Skeletal muscle tissue (tissue), 4 donors: Measurements from ENCODE around the gene HMOX1. TPM values are rescaled to one million over a fixed set of nuclear protein-coding genes. Genes with fewer than 3 reads are reported as not detected.

Source experiments
- H3K27ac ChIP-seq: one replicate; pipeline ENCODE4 v1.7.0; 2013; ENCODE audit warnings: mild to moderate bottlenecking, low read depth, low read length, inconsistent platforms
- H3K27me3 ChIP-seq, 3 donors: one replicate each; pipeline ENCODE4 v1.7.0; 2013; ENCODE audit warnings: low read length in 3 of 3; ENCODE audit not compliant: control insufficient read depth in 3 of 3, insufficient read depth in 3 of 3
- H3K36me3 ChIP-seq, 3 donors: one replicate each; pipeline ENCODE4 v1.7.0; 2013; ENCODE audit warnings: low read length in 3 of 3; ENCODE audit not compliant: control insufficient read depth in 3 of 3, insufficient read depth in 3 of 3
- H3K4me1 ChIP-seq, 3 donors: one replicate each; pipeline ENCODE4 v1.7.0; 2013; ENCODE audit warnings: low read length in 3 of 3, mild to moderate bottlenecking in 3 of 3; ENCODE audit not compliant: control insufficient read depth in 3 of 3, insufficient read depth in 3 of 3
- H3K4me3 ChIP-seq, 3 donors: one replicate each; pipeline ENCODE4 v1.7.0; 2013; ENCODE audit warnings: low read length in 3 of 3
- H3K9ac ChIP-seq, 3 donors: one replicate each; pipeline ENCODE4 v1.7.0; 2013; ENCODE audit warnings: low read length in 3 of 3, mild to moderate bottlenecking in 3 of 3, moderate library complexity in 2 of 3, low read depth in 1 of 3
- H3K9me3 ChIP-seq, 3 donors: one replicate each; pipeline ENCODE4 v1.7.0; 2013; ENCODE audit warnings: low read length in 3 of 3; ENCODE audit not compliant: control insufficient read depth in 3 of 3
- total RNA-seq: library from RNA; depleted of rRNA; stranded (reverse); fragments of >200 nt; gene quantifications from one replicate; pipeline ENCODE4 v1.2.3, GENCODE V29; 2014
- donor health status: Osteomylitis.

The HMOX1 gene
- total RNA-seq, 1 donor from 2014 or later = 14.6 TPM

DNA sequence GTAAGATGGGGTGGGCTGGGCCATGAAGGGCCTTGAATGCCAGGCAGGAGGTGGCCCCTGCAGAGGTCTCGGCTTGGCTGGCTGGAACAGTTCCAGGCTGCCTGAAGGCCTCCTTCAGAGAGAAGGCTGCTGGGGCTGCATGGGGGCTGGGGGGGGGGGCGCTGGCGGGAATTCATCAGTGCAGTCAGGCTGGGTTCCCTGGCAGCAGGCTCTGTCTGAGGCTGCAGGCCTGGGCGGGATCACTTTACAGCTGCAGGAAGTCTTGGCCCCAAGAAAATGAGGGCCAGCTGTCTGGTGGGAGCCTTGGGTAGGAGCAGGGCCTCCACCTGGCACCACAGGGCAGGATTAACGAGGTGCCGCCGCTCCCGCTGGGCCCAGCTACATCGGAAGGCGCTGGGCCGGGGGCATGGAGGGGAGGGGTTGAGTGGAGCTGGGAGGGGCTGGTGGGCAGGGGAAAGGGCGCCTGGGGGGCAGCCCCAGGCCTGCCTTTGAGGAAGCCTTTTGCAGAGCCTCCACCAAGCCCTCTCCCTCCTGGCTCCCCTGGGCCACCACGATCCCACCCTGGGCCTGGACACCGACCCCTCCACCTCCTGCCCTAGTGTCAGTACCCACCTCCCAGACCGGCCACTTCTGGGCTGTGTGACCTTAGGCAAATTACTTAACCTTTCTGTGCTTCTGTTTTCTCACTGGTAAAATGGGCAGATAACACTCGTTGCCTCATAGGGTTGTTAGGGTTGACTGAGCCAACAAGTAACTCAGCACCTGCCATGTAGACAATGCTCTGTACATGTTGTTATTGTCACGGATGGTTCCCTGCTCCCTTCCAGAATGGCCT, 31.0 kb upstream of the HMOX1 start:
- peaks cover 17 to 47% (median 27%) of the 10 kb centered on the region in 3 donors for H3K4me1 ChIP-seq
- H3K27me3 ChIP-seq = no peaks in the 10 kb centered on the region
- H3K4me3 ChIP-seq = peak overlapping the region in 1 of 3 donors; percentile 89

DNA sequence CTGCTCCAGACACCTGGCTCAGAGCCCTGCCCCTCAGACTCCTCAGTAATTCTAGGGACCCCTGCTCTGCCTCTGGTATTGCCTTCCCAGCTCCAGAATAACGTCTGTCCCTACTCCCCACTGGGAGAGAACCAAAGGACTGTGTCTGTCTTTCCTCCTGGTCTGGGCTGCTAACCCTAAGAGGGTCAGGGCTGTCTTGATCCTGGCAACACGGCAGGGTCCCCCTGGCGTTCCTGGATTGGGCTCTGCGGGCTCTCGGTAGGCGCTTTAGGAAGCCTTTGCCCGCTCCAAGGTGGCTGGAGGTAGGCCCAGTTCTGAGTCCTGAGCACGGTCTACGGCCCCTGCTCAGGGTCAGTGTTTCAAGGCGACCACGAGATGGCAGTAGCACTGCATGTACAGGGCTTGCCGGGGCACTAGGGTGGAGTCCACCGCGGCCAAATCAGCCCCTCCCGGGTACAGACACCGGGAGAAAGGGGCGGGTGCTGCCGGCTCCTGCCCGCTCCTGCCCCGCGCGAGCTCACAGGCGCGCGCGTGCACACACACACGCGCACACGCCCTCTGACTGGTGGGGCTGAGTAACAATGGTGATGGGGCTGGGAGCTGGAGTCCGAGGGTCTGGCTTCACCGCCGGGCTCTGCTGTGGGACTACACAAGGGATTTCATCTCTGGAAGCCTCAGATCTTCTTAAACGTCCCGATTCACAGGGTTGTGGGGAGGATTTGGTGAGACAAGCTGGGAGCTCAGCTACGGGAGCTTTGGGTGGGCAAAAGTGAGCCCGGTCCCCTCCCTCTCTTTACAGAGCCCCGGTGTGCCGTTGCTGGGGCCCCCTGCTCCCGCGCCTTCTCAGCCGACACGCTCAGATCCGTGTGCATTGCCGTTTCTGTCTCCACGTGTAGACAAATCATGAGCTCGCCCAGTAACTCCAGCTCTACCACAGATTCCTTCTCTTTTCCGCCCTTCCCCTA, 30.1 kb upstream of the HMOX1 start:
- no peaks in the 10 kb centered on the region for H3K27me3 ChIP-seq
- peak overlapping the region; percentile 76 to 89 (median 79) for H3K4me3 ChIP-seq
- peaks cover 19 to 26% (median 20%) of the 10 kb centered on the region in 3 donors for H3K36me3 ChIP-seq
- peaks cover 19 to 49% (median 27%) of the 10 kb centered on the region in 3 donors for H3K4me1 ChIP-seq
- peak overlapping the region; percentile 73 to 84 (median 79) for H3K9ac ChIP-seq
- no peaks in the 10 kb centered on the region for H3K9me3 ChIP-seq
- peak overlapping the region; percentile 77 for H3K27ac ChIP-seq

More for the DNA sequence above, 31.0 kb upstream of the HMOX1 start:
- peaks cover 27 to 34% (median 29%) of the 10 kb centered on the region in 3 donors for H3K36me3 ChIP-seq
- no peaks in the 10 kb centered on the region for H3K9me3 ChIP-seq
- H3K27ac ChIP-seq = peak overlapping the region; percentile 77
- peak overlapping the region; percentile 9 to 84 (median 63) for H3K9ac ChIP-seq

DNA sequence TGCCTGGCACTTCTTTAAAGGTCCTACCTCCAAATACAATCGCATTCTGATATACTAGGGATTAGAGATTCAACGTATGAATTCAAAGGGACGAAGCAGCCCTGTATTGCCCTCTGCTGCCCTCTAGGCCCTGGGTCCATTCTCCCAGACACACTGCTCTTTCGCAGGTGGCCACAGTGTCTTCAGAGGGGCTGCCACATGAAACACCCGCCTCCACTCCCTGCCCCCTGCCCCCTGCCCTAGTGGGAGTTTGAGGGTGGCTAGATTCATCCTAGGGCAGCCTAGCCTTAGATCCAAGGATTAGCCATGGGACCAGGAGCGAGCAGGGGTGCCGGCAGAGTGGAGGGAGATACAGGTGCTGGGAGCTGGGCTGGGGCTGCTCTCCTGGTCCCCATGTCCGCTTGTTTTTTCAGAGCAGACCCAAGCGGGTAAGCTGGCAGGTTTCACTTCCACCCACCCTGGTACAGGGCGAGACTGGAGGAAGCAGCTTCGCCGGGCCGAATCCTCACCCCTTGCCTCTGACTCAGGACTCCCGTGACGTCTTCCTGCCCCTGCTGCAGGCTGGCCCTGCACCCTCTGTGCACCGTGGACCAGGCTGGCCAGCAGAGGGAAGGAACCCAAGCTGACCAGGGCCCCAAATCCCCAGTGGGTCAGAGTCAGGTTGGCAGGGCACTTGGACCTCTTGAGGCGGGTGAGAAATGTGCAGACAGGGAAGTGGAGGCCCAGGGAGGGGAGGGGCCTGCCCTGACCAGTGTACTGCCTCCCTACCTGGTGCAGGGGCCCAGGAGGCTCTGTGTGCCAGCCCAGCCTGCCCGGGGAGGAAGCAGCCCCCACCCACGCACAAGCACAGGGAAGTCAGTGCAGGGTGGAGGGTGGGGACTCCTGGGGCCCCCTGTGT, 28.4 kb upstream of the HMOX1 start:
- no peaks in the 10 kb centered on the region for H3K9me3 ChIP-seq
- H3K4me3 ChIP-seq = no peak overlapping the region
- peaks cover 22 to 50% (median 27%) of the 10 kb centered on the region in 3 donors for H3K4me1 ChIP-seq
- no peak overlapping the region for H3K9ac ChIP-seq
- H3K27me3 ChIP-seq = no peaks in the 10 kb centered on the region
- peak overlapping the region; percentile 62 for H3K27ac ChIP-seq
- H3K36me3 ChIP-seq = peaks cover 8 to 15% (median 9%) of the 10 kb centered on the region in 3 donors

DNA sequence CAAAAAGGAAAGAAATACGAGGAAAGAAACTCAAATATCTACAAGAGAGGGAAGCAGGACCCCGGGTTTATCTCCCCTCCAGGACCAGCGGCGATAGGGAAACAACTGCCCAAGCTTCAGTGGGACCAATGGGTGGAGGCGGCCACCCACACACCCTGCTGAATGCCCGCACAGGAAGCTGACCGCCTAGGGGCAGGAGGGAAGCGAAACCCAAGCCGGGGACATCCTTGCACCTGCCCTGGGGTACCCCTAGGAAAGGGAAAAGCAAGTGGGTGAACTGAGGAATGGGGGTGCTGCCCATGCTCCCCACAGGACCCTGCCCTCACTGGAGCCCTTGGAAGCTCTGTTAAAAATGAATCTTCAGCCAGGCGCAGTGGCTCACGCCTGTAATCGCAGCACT, 27.6 kb upstream of the HMOX1 start:
- Histone ChIP-seq H3K27ac (peak overlapping the region; percentile 45), H3K4me1 (peaks cover 22 to 47% (median 27%) of the 10 kb centered on the region in 3 donors), H3K4me3 (no peak overlapping the region), H3K36me3 (peaks cover under 1 to 6% (median 3%) of the 10 kb centered on the region in 3 donors), H3K27me3 (no peaks in the 10 kb centered on the region), H3K9me3 (no peaks in the 10 kb centered on the region), H3K9ac (no peak overlapping the region)

DNA sequence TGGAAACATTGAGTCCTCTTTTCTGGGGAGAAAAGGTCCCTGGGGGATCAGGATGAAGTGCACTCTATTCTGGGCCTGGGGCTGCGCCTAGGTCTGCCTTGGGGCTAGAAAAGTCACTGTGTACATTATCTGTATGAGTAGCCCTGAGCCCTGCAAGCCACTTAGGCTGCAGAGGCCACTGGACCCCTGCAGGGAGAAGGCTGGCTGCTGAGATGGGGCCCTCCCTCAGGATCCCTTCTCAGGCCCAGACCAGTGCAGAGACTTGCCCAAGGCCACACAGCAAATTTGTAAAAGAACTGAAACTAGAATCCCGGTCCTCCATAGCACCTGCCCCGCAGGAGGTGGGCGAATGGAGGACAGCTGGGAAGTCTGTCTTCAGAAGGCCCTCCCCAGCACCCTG, 26.8 kb upstream of the HMOX1 start:
- Histone ChIP-seq H3K4me1 (peaks cover 22 to 40% (median 27%) of the 10 kb centered on the region in 3 donors), H3K4me3 (no peak overlapping the region), H3K27ac (no peak overlapping the region), H3K9ac (no peak overlapping the region), H3K27me3 (no peaks in the 10 kb centered on the region), H3K36me3 (no peaks in the 10 kb centered on the region), H3K9me3 (no peaks in the 10 kb centered on the region)

DNA sequence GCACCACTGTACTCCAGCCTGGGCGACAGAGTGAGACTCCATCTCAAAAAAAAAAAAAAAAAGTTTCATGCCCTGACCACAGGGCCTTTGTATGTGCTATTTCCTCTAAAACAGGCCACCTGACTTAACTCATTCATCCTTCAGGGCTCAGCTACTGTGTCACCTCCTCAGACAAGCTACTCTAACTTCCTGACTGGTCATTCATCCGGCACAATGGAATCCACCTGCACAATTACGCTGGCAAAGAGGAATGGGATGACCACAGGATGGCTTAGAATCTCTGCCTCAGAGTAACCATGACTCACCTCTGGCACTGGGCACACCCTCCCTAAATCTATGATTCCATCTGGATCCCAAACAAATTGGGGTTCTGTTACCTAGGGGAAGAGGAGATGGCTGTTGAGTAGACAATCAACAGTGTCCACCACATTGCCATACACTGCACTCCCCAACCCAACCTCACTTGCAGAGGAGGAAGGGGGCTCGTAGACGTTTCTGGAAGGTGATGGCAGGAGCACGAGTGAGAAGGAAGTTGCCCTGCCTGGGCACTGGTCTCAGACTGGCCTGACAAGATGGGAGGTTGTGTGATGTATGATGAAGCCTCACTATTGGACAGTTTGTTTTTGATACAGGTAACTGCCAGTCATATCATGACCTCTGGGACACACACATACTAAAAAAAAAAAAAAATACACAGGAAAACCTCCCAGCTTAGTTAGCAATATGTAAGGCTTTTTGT, 22.8 kb upstream of the HMOX1 start:
- no peak overlapping the region for H3K4me3 ChIP-seq
- no peak overlapping the region for H3K9ac ChIP-seq
- no peaks in the 10 kb centered on the region for H3K27me3 ChIP-seq
- H3K4me1 ChIP-seq = peaks cover 0 to 5% (median 3%) of the 10 kb centered on the region in 3 donors
- H3K36me3 ChIP-seq = no peaks in the 10 kb centered on the region
- no peak overlapping the region for H3K27ac ChIP-seq
- no peaks in the 10 kb centered on the region for H3K9me3 ChIP-seq

DNA sequence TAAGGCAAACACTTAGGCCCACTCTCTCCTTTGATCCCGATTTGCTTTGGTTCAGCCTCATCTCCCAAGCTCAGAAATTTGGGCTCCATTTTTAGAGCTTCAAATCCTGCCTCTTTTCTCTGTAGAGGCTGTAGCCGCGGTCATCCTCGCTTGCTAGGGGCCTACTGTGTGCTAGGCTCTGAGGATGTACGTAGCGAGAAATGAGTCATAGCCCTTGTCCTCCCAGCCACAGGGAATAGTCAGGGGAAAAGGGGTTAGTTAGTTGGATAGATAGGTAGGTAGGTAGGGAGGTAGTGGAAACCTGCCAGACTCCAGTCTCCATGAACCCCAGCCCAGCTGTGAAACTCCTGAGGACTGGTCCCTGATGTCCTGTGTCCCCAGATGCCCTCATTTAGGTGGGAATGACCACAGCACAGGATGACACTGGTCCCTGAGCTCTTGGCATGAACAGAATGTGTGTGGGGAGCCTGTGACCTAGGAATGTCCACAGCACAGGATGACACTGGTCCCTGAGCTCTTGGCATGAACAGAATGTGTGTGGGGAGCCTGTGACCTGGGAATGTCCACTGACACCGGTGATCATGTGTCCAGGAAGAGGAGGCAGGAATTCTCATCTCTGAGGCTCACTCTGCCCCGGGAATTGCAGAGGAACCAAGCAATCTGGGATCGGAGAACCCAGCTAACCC, 21.4 kb upstream of the HMOX1 start:
- Histone ChIP-seq H3K27ac (no peak overlapping the region), H3K27me3 (no peaks in the 10 kb centered on the region), H3K36me3 (no peaks in the 10 kb centered on the region), H3K9me3 (no peaks in the 10 kb centered on the region), H3K4me1 (peaks cover 0 to 5% (median 3%) of the 10 kb centered on the region in 3 donors), H3K4me3 (no peak overlapping the region), H3K9ac (no peak overlapping the region)

DNA sequence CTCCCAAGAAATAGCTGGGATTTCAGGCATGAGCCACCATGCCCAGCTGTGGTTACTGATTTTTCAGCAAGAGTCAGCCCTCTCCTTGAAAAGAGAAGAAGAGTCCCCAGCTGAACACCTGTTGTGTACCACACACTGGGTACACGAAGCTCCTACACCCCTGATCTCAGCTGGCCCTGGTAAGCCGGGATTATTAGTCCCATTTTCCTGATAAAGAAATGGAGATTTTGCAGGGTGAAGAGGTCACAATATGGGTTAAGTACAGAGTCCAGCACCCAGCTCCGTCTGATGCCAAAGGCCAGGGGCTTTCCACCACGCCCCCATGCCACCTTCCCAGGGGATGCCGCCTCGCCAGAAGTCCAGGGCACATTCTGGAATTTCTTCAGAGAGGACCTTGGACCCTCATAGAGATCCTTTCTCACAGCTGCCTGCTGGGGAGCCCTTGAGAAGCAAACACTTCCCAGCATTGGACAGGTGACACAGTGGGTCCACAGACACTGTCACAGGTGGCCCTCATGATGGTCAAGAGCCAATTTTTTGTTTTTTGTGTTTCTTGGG, 19.8 kb upstream of the HMOX1 start:
- Histone ChIP-seq H3K4me1 (peaks cover 0 to under 1% (median 0%) of the 10 kb centered on the region in 3 donors), H3K36me3 (no peaks in the 10 kb centered on the region), H3K4me3 (no peak overlapping the region), H3K27me3 (no peaks in the 10 kb centered on the region), H3K9ac (no peak overlapping the region), H3K9me3 (no peaks in the 10 kb centered on the region), H3K27ac (no peak overlapping the region)
